Tibial nerve (tissue), 4 donors: ENCODE data around the gene ERVK3-1. TPM values are rescaled to one million over a fixed set of nuclear protein-coding genes. Genes with fewer than 3 reads are reported as not detected.
"Not testable (repeated sequence)": the region's sequence is repeated elsewhere in the genome, so short reads cannot be mapped to it uniquely, and the experiment has no call there.

ENCODE experiments used
- DNase-seq, 2 donors: peaks; one replicate each; pipeline ENCODE4 v3.0.0-alpha.2; 2019; ENCODE audit warnings: low spot score in 2 of 2
- H3K27ac ChIP-seq, 4 donors: fragments of 200-600 bp; sonication (generic) in 3 of 4; one replicate each; pipeline ENCODE4 v1.5.1; 2017 to 2019; ENCODE audit warnings: mild to moderate bottlenecking in 1 of 4
- H3K27me3 ChIP-seq, 2 donors: fragments of 200-600 bp; sonication (generic) in 1 of 2; one replicate each; pipeline versions ENCODE4 v1.5.1 to v1.6.0; 2017 to 2019
- H3K36me3 ChIP-seq, 3 donors: fragments of 200-600 bp; sonication (generic); one replicate each; pipeline ENCODE4 v1.5.1; 2018 to 2019
- H3K4me1 ChIP-seq, 4 donors: fragments of 200-600 bp; sonication (generic) in 3 of 4; one replicate each; pipeline ENCODE4 v1.5.1; 2017 to 2019
- H3K4me3 ChIP-seq, 4 donors: fragments of 200-600 bp; sonication (generic) in 3 of 4; one replicate each; pipeline ENCODE4 v1.5.1; 2017 to 2019; ENCODE audit warnings: mild to moderate bottlenecking in 1 of 4, moderate library complexity in 1 of 4
- H3K9me3 ChIP-seq, 4 donors: fragments of 200-600 bp; sonication (generic) in 3 of 4; one replicate each; pipeline ENCODE4 v1.5.1; 2017 to 2019
- CTCF ChIP-seq, 5 experiments: fragments of 200-600 bp in 3 of 5; fragments of 450-650 bp in 2 of 5; sonication (generic) in 3 of 5; IDR thresholded peaks; one replicate each; pipeline ENCODE4 v1.5.1; 2016 to 2019; ENCODE audit warnings: antibody characterized with exemption in 5 of 5, mild to moderate bottlenecking in 3 of 5, moderate library complexity in 2 of 5
- EP300 ChIP-seq, 2 donors: sonication (generic); formaldehyde crosslinking; IDR thresholded peaks; one replicate each; pipeline ENCODE4 v1.6.1; 2017; ENCODE audit warnings: antibody characterized with exemption in 2 of 2, mild to moderate bottlenecking in 1 of 2
- POLR2A ChIP-seq, 2 donors: fragments of 450-650 bp; IDR thresholded peaks; one replicate each; pipeline ENCODE4 v1.6.1; 2017; ENCODE audit warnings: antibody characterized with exemption in 2 of 2, mild to moderate bottlenecking in 2 of 2, moderate library complexity in 2 of 2
- WGBS, 2 donors: methylation state at CpG; one replicate each; pipeline ENCODE4 v1.1.5; 2018; 5-methylcytosine and 5-hydroxymethylcytosine counted together
- total RNA-seq, 4 donors: library from RNA; depleted of rRNA; stranded (reverse); fragments of >200 nt; gene quantifications; one replicate each; pipeline ENCODE4 v1.1.0, GENCODE V29; 2016

Gene ERVK3-1
- total RNA-seq, 4 donors from 2014 or later, result 30.0 to 59.2 (median 45.9) TPM

GRCh38 chr19:58346961-58347929 lies 42.1 kb downstream of the ERVK3-1 start:
- Histone ChIP-seq H3K9me3 (peaks cover 0 to 2% (median 0%) of the 10 kb centered on the region in 4 donors), H3K27ac (peak overlapping the region; percentile 59 to 99 (median 87)), H3K27me3 (peaks cover 0 to 4% of the 10 kb centered on the region in 2 donors), H3K4me3 (peak overlapping the region; percentile 41 to 89 (median 65)), H3K36me3 (peaks cover 0 to 22% (median 0%) of the 10 kb centered on the region in 3 donors), H3K4me1 (peaks cover 0 to 42% (median 7%) of the 10 kb centered on the region in 4 donors)
- peak; percentile 14 to 48 for TF ChIP-seq POLR2A (IDR thresholded peaks at IDR 0.05)
- TF ChIP-seq CTCF (IDR thresholded peaks at IDR 0.05), result no peak
- peak in 1 of 2 donors; percentile 69 for TF ChIP-seq EP300 (IDR thresholded peaks at IDR 0.05)
- DNase-seq, result peak; percentile 15 to 21
- 1 to 2% methylated on average over 34 to 61 of the region's 82 CpGs for WGBS, 2 donors

GRCh38 chr19:58348080-58348479 lies 42.9 kb downstream of the ERVK3-1 start:
- WGBS, 2 donors, result 14% methylated on average over 12 of the region's 12 CpGs

GRCh38 chr19:58349590-58349989 lies 44.4 kb downstream of the ERVK3-1 start:
- Histone ChIP-seq H3K36me3 (peaks cover 0 to 34% (median 0%) of the 10 kb centered on the region in 3 donors), H3K9me3 (no peaks in the 10 kb centered on the region), H3K27me3 (peaks cover 0 to 4% of the 10 kb centered on the region in 2 donors), H3K27ac (no peak overlapping the region), H3K4me3 (no peak overlapping the region), H3K4me1 (peaks cover 0 to 42% (median 7%) of the 10 kb centered on the region in 4 donors)
- TF ChIP-seq CTCF (IDR thresholded peaks at IDR 0.05) (no peak), EP300 (IDR thresholded peaks at IDR 0.05) (no peak), POLR2A (IDR thresholded peaks at IDR 0.05) (no peak)
- 57 to 58% methylated on average over 8 of the region's 8 CpGs for WGBS, 2 donors
- DNase-seq, result no peak

More at GRCh38 chr19:58348080-58348479, 42.9 kb downstream of the ERVK3-1 start:
- not testable (repeated sequence) for DNase-seq, H3K9me3 ChIP-seq, H3K27me3 ChIP-seq
- Histone ChIP-seq H3K27ac (peak overlapping the region in 3 of 4 donors; percentile 23 to 99 (median 85)), H3K36me3 (peaks cover 0 to 22% (median 0%) of the 10 kb centered on the region in 3 donors), H3K4me1 (peaks cover 0 to 42% (median 7%) of the 10 kb centered on the region in 4 donors), H3K4me3 (peak overlapping the region; percentile 41 to 89 (median 65))

- Histone ChIP-seq H3K4me1 (peaks cover 0 to 42% (median 7%) of the 10 kb centered on the region in 4 donors), H3K27me3 (peaks cover 0 to 4% of the 10 kb centered on the region in 2 donors), H3K4me3 (no peak overlapping the region), H3K27ac (no peak overlapping the region), H3K9me3 (no peaks in the 10 kb centered on the region), H3K36me3 (peaks cover 0 to 34% (median 0%) of the 10 kb centered on the region in 3 donors)
- 40 to 47% methylated on average over 53 to 72 of the region's 84 CpGs for WGBS, 2 donors
- DNase-seq, result no peak
- TF ChIP-seq EP300 (IDR thresholded peaks at IDR 0.05) (no peak), CTCF (IDR thresholded peaks at IDR 0.05) (no peak), POLR2A (IDR thresholded peaks at IDR 0.05) (no peak)
These were observed 45.1 kb downstream of the ERVK3-1 start for GRCh38 chr19:58350001-58350861.

- Histone ChIP-seq H3K27me3 (peaks cover 0 to 10% of the 10 kb centered on the region in 2 donors), H3K4me1 (peaks cover 0 to 43% (median 8%) of the 10 kb centered on the region in 4 donors), H3K27ac (no peak overlapping the region), H3K9me3 (peaks cover 0 to under 1% (median 0%) of the 10 kb centered on the region in 4 donors), H3K4me3 (no peak overlapping the region), H3K36me3 (peaks cover 0 to 34% (median 0%) of the 10 kb centered on the region in 3 donors)
- TF ChIP-seq CTCF (IDR thresholded peaks at IDR 0.05), result no peak
- no peak for TF ChIP-seq POLR2A (IDR thresholded peaks at IDR 0.05)
- no peak for TF ChIP-seq EP300 (IDR thresholded peaks at IDR 0.05)
- WGBS, 2 donors, result 77 to 82% methylated on average over 25 to 32 of the region's 34 CpGs
- no peak for DNase-seq
These were observed 45.8 kb downstream of the ERVK3-1 start for GRCh38 chr19:58350871-58351557.
